GM19099 (cell line): ENCODE measurements around the gene CPLANE1.

Experiments
- POLR2A ChIP-seq: IDR thresholded peaks from 3 replicates; pipeline ENCODE4 v1.6.1; 2011; ENCODE audit warnings: low read depth; ENCODE audit not compliant: insufficient read length; ENCODE audit errors: extremely low read depth

Gene CPLANE1

DNA sequence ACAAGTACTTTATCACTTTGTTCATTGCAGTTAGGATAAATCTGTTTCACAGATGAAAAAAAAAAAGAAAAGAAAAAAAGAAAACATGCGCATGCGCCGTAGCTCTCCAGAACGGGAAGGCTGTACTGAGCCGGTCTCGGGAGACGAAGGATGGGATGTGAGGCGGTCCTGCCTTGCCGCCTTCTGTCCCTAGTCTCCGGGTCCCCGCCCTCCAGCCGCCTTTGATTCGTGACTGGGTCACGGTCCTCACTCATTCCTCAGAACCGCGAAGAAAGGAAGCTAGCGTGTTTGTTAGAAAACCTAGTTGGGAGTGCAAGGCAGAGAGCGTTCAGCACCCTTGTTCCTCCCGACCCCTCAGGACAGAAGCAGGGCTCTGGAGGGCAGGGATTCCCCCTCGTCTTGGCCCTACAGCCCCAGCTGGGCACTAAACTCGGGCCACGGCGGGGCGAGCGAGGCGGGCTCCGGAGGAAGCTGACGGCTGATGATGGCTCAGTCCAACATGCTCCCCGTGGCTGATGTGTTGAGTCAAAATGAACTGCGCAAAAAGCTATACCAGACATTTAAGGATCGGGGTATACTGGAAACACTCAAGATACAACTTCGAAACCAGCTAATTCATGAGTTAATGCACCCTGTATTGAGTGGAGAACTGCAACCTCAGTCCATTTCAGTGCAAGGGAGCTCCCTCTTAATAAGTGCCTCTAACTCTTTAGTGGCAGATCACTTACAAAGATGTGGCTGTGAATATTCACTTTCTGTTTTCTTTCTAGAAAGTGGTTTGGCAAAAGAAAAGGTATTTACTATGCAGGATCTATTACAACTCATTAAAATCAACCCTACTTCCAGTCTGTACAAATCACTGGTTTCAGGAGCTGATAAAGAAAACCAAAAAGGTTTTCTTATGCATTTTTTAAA lies 40.0 kb downstream of the CPLANE1 start:
- TF ChIP-seq POLR2A = no peak

DNA sequence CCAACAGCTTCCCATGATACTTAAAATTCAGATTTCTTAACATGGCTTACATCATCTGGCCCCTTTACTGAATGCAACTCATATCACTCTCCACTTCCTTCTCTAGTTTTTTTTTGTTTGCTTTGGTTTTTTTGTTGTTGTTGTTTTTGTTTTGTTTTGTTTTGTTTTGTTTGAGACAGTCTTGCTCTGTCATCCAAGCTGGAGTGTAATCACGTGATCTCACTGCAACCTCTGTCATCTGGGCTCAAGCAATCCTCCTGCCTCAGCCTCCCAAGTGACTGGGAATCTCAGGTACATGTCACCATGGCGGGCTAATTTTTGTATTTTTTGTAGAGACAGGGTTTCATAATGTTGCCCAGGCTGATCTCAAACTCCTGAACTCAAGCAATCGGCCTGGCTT lies 41.4 kb downstream of the CPLANE1 start:
- no peak for TF ChIP-seq POLR2A

DNA sequence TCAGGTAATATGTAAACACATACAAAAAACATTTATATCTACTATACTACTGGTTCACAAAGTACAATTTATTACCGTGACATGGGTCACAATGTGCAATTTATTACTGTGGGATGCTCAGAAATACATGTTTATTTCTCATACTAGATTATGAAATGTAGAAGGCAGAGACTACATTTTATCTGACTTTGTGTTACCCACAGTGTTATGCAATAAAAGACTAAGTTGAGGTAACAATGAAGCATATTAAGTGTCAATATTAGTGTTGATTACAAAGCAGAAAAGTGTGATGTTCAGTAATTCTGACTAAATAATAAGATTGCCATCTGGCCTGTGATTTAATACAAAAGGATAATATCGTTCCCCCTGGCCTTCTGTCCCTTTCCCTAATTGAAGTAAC lies 42.4 kb downstream of the CPLANE1 start:
- TF ChIP-seq POLR2A = no peak

DNA sequence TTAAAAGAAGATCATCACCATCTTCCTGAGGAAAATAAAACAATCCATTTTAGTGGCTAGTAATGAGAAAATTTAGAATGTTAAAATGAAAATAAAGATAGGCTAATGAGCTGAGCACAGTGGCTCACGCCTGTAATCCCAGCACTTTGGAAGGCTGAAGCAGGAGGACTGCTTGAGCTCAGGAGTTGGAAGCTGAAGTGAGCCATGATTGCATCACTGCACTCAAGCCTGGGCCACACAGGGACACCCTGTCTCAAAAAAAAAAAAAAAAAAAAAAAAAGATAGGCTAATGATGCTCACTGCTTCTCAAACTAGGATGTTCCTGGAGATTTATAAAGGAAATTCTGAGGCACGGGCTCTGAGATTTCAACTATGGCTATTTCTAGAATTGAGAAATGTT lies 50.3 kb downstream of the CPLANE1 start:
- no peak for TF ChIP-seq POLR2A

DNA sequence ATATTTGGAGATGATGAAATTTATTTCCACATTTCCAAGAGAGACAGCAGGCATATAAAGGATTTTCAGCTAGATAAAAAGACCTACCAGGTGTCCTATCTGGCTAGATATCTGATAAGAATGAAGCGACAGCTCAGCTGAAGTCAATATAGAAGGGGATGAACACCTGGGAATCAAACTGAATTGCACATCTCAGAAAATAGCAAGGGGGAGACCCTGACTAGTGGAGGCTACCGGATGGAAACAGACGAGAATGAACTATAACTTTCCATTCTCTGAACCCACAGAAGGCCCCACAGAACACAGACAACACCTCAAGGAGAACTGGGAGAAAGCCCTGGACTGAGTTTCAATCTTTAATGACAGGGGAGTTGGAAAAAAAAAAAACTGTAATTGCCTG lies 51.1 kb downstream of the CPLANE1 start:
- no peak for TF ChIP-seq POLR2A

DNA sequence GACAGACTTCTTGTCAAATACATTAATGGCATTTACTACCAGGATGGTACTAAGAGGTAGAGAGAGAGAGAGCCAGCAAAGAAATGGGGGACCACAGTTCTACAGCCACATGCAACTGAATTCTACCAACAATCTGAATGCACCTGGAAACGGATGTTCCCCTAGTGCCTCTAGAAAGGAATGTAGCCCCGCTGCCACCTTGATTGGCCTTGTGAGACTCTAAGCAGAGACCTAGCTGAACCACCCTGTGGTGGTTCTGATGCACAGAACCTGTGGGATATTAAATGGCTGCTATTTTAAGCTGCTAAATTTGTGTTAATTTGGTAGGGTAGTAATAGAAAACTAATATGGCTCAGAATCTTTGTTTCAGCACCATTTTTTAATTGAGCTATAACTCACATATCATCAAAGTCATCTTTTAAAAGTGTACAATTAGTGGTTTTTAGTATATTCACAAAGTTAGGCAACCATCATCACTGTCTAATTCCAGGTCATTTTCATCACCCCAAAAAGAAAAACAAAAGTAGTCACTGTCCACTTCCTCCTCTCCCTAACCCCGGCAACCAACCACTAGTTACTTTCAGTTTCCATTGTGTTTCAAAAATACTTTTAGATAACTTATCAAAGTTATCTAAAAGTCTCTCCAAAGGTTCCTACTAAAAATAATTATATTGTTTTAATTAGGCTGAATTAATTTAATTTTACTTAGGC lies 51.7 kb downstream of the CPLANE1 start:
- no peak for TF ChIP-seq POLR2A

DNA sequence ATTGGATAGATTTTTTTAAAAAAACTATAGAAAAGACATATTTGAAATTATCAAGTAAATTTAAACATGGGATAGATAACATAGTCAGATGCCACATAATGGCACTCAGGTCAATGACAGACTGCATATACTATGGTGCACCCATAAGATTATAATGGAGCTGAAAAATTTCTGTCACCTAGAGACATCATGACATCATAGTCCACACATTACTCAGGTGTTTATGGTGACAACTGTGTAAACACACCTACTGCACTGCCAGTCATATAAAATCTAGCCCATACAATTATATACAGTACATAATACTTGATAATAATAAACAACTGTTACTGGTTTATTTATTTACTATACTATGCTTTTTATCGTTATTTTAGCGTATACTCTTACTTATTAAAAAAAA lies 58.6 kb downstream of the CPLANE1 start:
- TF ChIP-seq POLR2A = no peak

DNA sequence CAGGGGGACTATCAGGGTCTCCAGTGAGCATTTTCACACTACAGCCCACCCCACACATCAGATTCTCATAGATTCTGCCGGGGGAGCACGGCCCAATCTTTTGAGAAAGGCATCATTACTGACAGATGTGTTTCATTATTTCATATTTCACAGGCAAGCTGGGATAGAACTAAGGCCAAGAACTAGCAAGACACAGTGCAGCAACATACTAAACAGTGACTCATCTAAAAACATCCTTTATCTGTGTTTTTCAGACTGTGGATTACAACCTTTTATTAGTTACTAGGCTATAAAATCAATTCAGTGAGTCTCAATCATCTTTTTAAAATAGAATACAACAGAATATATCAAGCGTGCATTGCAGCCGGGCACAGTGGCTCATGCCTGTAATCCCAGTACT lies 59.8 kb downstream of the CPLANE1 start:
- TF ChIP-seq POLR2A = no peak

DNA sequence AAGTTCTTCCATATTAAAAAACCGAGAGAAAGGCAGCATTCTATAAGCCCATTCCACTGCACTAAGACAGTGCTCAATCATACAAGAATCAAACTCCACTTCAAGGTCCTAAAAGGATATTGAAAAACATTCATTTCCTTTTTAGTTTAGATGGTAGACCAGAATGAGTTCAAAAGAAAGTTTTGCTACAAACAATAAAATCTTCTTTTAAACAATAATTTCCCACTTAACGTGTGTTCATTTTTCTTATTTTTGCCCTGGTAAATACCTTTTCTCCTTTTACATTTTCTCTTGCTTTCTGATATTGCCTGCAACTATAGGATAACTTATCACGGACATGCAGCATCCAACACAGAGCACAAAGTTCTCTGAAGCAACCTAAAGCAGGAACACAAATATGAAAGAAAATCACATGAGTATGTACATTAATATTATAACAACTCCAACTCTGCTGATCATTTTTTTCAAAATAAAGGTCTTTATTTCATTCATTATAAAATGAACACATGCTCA lies 61.7 kb downstream of the CPLANE1 start:
- TF ChIP-seq POLR2A = no peak

DNA sequence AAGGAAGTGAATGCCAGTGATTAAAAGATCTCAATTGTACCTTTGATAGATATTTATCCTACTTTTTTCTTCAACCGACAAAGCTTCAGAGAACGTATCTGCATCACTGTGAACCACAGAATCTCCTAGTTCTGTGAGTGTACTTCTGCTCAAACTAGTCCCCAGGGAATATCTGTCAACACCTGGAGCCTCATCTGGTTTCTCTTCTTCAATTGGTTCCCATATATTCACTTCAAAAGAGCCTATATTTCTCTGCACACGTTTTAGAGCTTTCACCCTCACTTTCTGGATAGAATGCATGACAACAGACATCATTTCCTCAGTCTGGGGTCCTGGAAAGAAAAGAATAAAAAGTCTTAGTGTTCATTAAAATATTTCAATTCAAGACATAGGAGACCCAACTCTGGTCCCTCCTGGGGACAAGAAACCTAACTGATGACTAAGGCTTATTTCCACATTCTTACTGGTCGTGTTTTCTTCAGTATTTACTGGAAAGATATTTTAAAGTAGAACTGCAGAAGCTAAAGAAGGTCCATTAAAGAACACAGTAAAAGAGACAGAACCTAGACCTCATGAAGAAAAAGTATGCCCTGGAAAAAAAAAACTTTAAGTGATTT lies 64.3 kb downstream of the CPLANE1 start:
- TF ChIP-seq POLR2A = no peak

DNA sequence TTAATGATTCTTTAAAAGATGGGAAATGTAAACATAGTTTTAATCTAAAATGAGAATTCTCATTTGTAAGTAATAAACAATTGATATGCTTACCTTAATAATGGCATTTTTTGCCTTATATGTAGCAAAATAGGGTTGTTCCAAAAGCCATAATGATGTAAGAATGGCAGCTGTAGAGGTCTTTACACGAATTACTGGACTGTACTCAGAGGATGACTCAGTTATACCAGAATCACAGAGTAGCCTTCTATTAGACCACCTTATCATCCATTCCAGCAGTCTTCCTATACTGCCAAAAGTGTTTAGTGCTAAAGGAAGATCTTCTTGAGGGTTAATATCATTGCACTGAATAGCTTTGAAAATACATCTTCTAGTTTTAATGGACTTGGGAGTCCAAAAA lies 66.5 kb downstream of the CPLANE1 start:
- TF ChIP-seq POLR2A = no peak

DNA sequence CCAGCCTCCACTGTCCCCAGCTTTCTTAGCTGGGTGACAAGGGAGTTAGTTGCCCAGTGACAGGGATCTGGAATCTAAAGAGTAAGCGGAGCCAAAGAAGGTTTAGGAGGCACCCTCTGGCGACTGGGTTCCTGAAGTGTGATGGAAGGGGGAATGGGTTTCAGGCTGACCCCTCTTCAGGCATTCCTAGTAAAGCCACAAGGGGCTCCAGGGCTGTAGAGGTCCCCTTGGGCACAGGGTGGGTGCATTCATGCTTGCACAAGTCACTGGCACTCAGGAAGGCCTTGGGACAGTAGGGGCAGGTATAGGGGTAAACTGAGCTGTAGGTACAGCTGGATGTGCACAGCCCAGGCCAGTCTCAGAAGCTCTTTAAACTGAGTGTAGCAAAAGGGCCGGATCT lies 74.2 kb downstream of the CPLANE1 start:
- TF ChIP-seq POLR2A = no peak

DNA sequence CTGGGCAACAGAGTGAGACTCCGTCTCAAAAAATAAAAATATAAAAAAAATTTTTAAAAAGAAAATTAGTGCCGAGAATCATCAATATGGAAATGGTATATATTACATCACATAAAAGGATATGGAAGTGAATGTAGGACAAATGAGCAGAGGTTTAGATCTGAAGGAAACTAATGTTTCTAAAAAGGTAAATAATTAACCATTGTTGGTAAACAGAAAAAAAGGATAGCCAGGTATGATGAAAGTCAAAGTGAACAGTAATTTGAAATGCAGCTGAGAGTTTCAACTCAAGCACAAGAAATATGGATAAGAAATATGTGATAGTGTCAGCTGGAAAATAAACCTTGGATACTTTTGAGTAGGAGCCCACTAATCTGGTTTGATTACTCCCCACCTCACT lies 76.2 kb downstream of the CPLANE1 start:
- no peak for TF ChIP-seq POLR2A

DNA sequence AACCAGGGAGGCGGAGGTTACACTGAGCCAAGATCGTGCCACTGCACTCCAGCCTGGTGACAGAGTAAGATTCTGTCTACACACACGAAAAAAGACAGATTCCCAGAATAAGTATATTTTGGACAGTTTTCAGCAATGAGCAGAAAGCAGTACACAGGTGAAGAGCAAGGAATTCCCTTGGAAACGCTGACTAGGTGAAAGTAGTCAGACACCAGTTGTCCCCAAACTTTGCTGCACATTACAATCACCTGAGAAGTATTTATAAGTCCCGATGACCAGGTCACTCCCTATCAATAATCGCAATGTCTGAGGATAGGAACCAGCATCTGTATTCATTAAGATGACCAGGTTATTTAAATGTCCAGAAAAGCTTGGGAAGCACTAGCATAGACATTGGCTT lies 78.3 kb downstream of the CPLANE1 start:
- TF ChIP-seq POLR2A = no peak

DNA sequence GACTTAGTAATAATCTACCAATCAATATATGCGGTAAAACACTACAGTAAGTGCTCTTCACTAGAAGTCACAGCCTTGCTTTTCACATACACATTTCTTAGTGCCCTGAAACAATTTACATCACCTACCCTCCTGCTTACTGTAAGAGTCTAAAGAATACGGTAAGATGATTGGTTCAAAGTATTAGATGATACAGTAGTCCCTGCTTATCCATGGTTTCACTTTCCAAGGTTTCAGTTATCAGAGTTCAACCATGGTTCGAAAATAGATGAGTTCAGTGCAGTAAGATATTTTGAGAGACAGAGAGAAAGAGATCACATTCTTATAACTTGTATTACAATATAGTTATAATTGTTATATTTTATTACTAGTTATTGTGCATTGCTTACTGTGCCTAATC lies 83.0 kb downstream of the CPLANE1 start:
- TF ChIP-seq POLR2A = no peak

DNA sequence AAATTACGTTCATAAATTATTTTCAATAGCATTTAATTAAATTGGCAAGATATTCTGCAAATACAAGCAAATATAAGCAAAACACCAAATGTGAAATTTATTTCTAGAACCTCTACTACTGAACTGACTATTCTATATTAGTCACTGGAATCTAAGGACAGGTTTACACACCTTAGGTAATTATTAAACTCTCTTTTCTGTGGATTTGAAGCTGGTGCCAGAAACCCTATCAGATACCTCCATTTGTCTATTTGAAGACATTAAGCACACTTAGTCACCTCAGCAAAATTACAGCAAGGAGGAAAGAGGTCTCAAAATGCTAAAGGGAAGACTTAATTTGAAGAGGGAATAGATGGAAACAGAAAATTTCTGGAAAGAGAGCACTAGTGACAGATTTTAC lies 83.4 kb downstream of the CPLANE1 start:
- no peak for TF ChIP-seq POLR2A

DNA sequence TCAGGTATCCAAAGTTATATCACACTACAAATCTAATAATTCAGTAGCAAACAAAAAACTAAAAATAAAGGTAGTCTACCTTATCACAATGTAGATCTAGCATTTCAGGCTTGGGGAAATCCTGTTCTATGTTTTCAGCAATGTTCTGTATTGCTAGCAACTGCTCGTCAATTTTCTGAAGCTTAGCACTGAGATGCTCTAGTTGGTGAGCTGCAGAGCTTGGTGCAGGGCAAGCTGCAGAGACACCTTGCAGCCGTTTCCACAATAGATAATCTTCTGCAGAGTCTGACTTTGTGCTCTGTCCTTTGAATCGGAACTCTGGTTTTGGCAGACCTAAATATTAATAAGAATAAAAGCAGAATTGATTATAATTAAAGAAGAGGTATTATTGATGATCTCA lies 95.5 kb downstream of the CPLANE1 start:
- no peak for TF ChIP-seq POLR2A

DNA sequence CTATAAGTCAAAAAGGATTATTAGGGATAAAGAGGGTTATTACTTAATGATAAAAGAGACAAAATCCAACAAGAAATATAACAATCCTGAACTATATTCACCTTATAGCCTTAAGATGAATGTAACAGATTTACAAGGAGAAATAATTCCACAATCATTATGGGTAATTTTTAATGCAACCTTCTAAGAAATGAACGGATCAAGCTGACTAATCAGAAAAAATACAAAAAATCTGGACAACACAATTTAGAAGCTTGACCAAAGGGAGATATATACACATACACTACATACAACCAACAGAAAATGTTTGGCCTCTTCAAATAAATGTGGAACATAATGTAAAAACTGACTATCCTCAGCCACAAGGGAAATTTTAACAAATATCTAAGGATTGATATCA lies 102.3 kb downstream of the CPLANE1 start:
- TF ChIP-seq POLR2A = no peak
